CD4-positive, CD25-positive, alpha-beta regulatory T cell (primary cell): ENCODE measurements around the gene ARHGEF39. TPM values are rescaled to one million over a fixed set of nuclear protein-coding genes. Genes with fewer than 3 reads are reported as not detected.
A peak's percentile ranks its signal among the peaks of the same experiment; 100 is the strongest.

Experiments
- ATAC-seq, 2 donors: fragments of 150-1000 bp; cut with Tn5 transposase; one replicate each; pipeline ENCODE4 v1.10.0; 2021; ENCODE audit warnings: low read depth in 2 of 2, moderate number of reproducible peaks in 2 of 2, moderate library complexity in 1 of 2
- DNase-seq, 3 donors: peaks; one replicate each; pipeline versions ENCODE4 v3.0.0 to v3.0.0-alpha.2; 2012 to 2022; ENCODE audit warnings: mixed read lengths in 1 of 3
- H3K27ac ChIP-seq: one replicate; pipeline ENCODE4 v1.7.0; 2013; ENCODE audit warnings: mild to moderate bottlenecking, low read length; ENCODE audit not compliant: insufficient read depth, poor library complexity, severe bottlenecking
- H3K27me3 ChIP-seq: one replicate; pipeline ENCODE4 v1.7.0; 2013; ENCODE audit warnings: low read length; ENCODE audit not compliant: control insufficient read depth, insufficient read depth
- H3K36me3 ChIP-seq: one replicate; pipeline ENCODE4 v1.7.0; 2013; ENCODE audit warnings: mild to moderate bottlenecking, low read length, moderate library complexity; ENCODE audit not compliant: control insufficient read depth, insufficient read depth
- H3K4me1 ChIP-seq: 2 replicates; pipeline ENCODE4 v1.7.0; 2013; ENCODE audit warnings: mild to moderate bottlenecking, low read length; ENCODE audit not compliant: insufficient read depth, control insufficient read depth, poor library complexity, severe bottlenecking
- H3K4me3 ChIP-seq: one replicate; pipeline ENCODE4 v1.7.0; 2013; ENCODE audit warnings: low read depth, mild to moderate bottlenecking, low read length, moderate library complexity
- H3K9me3 ChIP-seq, 2 experiments: 1 replicate in 1 of 2; 2 replicates in 1 of 2; pipeline ENCODE4 v1.7.0; 2013; ENCODE audit warnings: low read length in 2 of 2, mild to moderate bottlenecking in 1 of 2, moderate library complexity in 1 of 2; ENCODE audit not compliant: control insufficient read depth in 2 of 2
- H3K27ac Mint-ChIP-seq, 3 donors: one replicate each; pipeline ENCODE4 v1.8.0; 2020 to 2022; ENCODE audit warnings: mild to moderate bottlenecking in 3 of 3, mixed read lengths in 3 of 3, moderate library complexity in 2 of 3
- H3K27me3 Mint-ChIP-seq: one replicate; pipeline ENCODE4 v1.8.0; 2022; ENCODE audit warnings: mild to moderate bottlenecking, mixed read lengths
- H3K36me3 Mint-ChIP-seq: one replicate; pipeline ENCODE4 v1.8.0; 2020; ENCODE audit warnings: mixed read lengths
- H3K4me1 Mint-ChIP-seq, 4 donors: one replicate each; pipeline ENCODE4 v1.8.0; 2020 to 2022; ENCODE audit warnings: mixed read lengths in 4 of 4, mild to moderate bottlenecking in 1 of 4
- H3K4me3 Mint-ChIP-seq, 4 donors: one replicate each; pipeline ENCODE4 v1.8.0; 2020 to 2022; ENCODE audit warnings: mild to moderate bottlenecking in 4 of 4, mixed read lengths in 4 of 4, moderate library complexity in 3 of 4
- H3K9me3 Mint-ChIP-seq, 7 donors: one replicate each; pipeline ENCODE4 v1.8.0; 2020 to 2022; ENCODE audit warnings: mixed read lengths in 7 of 7, mild to moderate bottlenecking in 3 of 7, moderate library complexity in 2 of 7
- polyA plus RNA-seq, 4 donors: library from polyadenylated mRNA; unstranded; fragments of 300-500 nt; fragmentation: Illumina TruSeq; gene quantifications; one replicate each; pipeline ENCODE4 v1.2.3, GENCODE V29; 2021
- total RNA-seq: library from RNA; stranded (reverse); gene quantifications from one replicate; pipeline ENCODE4 v1.2.3, GENCODE V29; 2022

ARHGEF39 gene
- total and polyA plus RNA-seq, 5 donors from 2014 or later: 0.36 to 0.84 (median 0.44) TPM

GRCh38 chr9:35708146-35708545 is 43.2 kb upstream of the ARHGEF39 start:
- no peak overlapping the region for H3K4me3 Mint-ChIP-seq
- peaks cover 68% of the 10 kb centered on the region for H3K36me3 Mint-ChIP-seq
- Histone ChIP-seq H3K9me3 (no peaks in the 10 kb centered on the region), H3K27me3 (no peaks in the 10 kb centered on the region), H3K27ac (no peak overlapping the region), H3K36me3 (peaks cover 90% of the 10 kb centered on the region), H3K4me1 (no peaks in the 10 kb centered on the region), H3K4me3 (no peak overlapping the region)
- no peaks in the 10 kb centered on the region for H3K4me1 Mint-ChIP-seq
- ATAC-seq (no peak), DNase-seq (no peak)
- peak overlapping the region in 2 of 3 donors; percentile 54 to 86 for H3K27ac Mint-ChIP-seq
- no peaks in the 10 kb centered on the region for H3K9me3 Mint-ChIP-seq
- no peaks in the 10 kb centered on the region for H3K27me3 Mint-ChIP-seq

GRCh38 chr9:35706951-35707350 is 42.0 kb upstream of the ARHGEF39 start:
- no peak overlapping the region for H3K27ac ChIP-seq
- no peak overlapping the region for H3K4me3 Mint-ChIP-seq
- no peak overlapping the region for H3K27ac Mint-ChIP-seq
- ATAC-seq (no peak), DNase-seq (no peak)
- no peak overlapping the region for H3K4me3 ChIP-seq
- H3K36me3 ChIP-seq: peaks cover 91% of the 10 kb centered on the region
- no peaks in the 10 kb centered on the region for H3K27me3 ChIP-seq
- no peaks in the 10 kb centered on the region for H3K9me3 ChIP-seq
- H3K36me3 Mint-ChIP-seq: peaks cover 69% of the 10 kb centered on the region
- no peaks in the 10 kb centered on the region for H3K27me3 Mint-ChIP-seq
- no peaks in the 10 kb centered on the region for H3K4me1 Mint-ChIP-seq
- no peaks in the 10 kb centered on the region for H3K9me3 Mint-ChIP-seq
- H3K4me1 ChIP-seq: no peaks in the 10 kb centered on the region

GRCh38 chr9:35705836-35706430 is 40.9 kb upstream of the ARHGEF39 start:
- H3K4me1 Mint-ChIP-seq: no peaks in the 10 kb centered on the region
- H3K9me3 ChIP-seq: no peaks in the 10 kb centered on the region
- DNase-seq (no peak), ATAC-seq (no peak)
- no peaks in the 10 kb centered on the region for H3K27me3 ChIP-seq
- peaks cover 61% of the 10 kb centered on the region for H3K36me3 Mint-ChIP-seq
- no peak overlapping the region for H3K4me3 ChIP-seq
- H3K27me3 Mint-ChIP-seq: no peaks in the 10 kb centered on the region
- no peaks in the 10 kb centered on the region for H3K9me3 Mint-ChIP-seq
- H3K27ac ChIP-seq: no peak overlapping the region
- H3K4me1 ChIP-seq: no peaks in the 10 kb centered on the region
- H3K4me3 Mint-ChIP-seq: no peak overlapping the region
- peaks cover 90% of the 10 kb centered on the region for H3K36me3 ChIP-seq
- H3K27ac Mint-ChIP-seq: peak overlapping the region in 1 of 3 donors; percentile 38

- peak overlapping the region in 1 of 3 donors; percentile 38 for H3K27ac Mint-ChIP-seq
- H3K4me1 Mint-ChIP-seq: no peaks in the 10 kb centered on the region
- Histone ChIP-seq H3K4me1 (no peaks in the 10 kb centered on the region), H3K9me3 (no peaks in the 10 kb centered on the region), H3K4me3 (no peak overlapping the region), H3K27me3 (no peaks in the 10 kb centered on the region), H3K36me3 (peaks cover 90% of the 10 kb centered on the region), H3K27ac (no peak overlapping the region)
- no peaks in the 10 kb centered on the region for H3K9me3 Mint-ChIP-seq
- DNase-seq (no peak), ATAC-seq (no peak)
- H3K36me3 Mint-ChIP-seq: peaks cover 56% of the 10 kb centered on the region
- no peak overlapping the region for H3K4me3 Mint-ChIP-seq
- no peaks in the 10 kb centered on the region for H3K27me3 Mint-ChIP-seq
These were observed 40.4 kb upstream of the ARHGEF39 start for GRCh38 chr9:35705372-35705771.

GRCh38 chr9:35703906-35704672 is 39.1 kb upstream of the ARHGEF39 start:
- H3K27me3 ChIP-seq: no peaks in the 10 kb centered on the region
- no peaks in the 10 kb centered on the region for H3K9me3 ChIP-seq
- no peaks in the 10 kb centered on the region for H3K4me1 ChIP-seq
- peaks cover 95% of the 10 kb centered on the region for H3K36me3 ChIP-seq
- Mint-ChIP-seq H3K27me3 (no peaks in the 10 kb centered on the region), H3K4me3 (no peak overlapping the region), H3K9me3 (no peaks in the 10 kb centered on the region), H3K36me3 (peaks cover 49% of the 10 kb centered on the region), H3K4me1 (no peaks in the 10 kb centered on the region), H3K27ac (no peak overlapping the region)
- H3K4me3 ChIP-seq: no peak overlapping the region
- no peak overlapping the region for H3K27ac ChIP-seq
- DNase-seq (no peak), ATAC-seq (no peak)

- Histone ChIP-seq H3K27me3 (no peaks in the 10 kb centered on the region), H3K9me3 (no peaks in the 10 kb centered on the region), H3K36me3 (peaks cover 96% of the 10 kb centered on the region), H3K4me3 (no peak overlapping the region), H3K27ac (no peak overlapping the region), H3K4me1 (no peaks in the 10 kb centered on the region)
- H3K4me3 Mint-ChIP-seq: no peak overlapping the region
- no peaks in the 10 kb centered on the region for H3K27me3 Mint-ChIP-seq
- H3K4me1 Mint-ChIP-seq: peaks cover 0 to 2% (median 0%) of the 10 kb centered on the region in 4 donors
- peaks cover 47% of the 10 kb centered on the region for H3K36me3 Mint-ChIP-seq
- ATAC-seq: no peak
- no peak overlapping the region for H3K27ac Mint-ChIP-seq
- no peak for DNase-seq
- no peaks in the 10 kb centered on the region for H3K9me3 Mint-ChIP-seq
These were observed 37.7 kb upstream of the ARHGEF39 start for GRCh38 chr9:35702696-35703095.

- Mint-ChIP-seq H3K9me3 (no peaks in the 10 kb centered on the region), H3K4me1 (peaks cover 0 to 9% (median 7%) of the 10 kb centered on the region in 4 donors), H3K36me3 (peaks cover 42% of the 10 kb centered on the region), H3K27me3 (no peaks in the 10 kb centered on the region), H3K27ac (no peak overlapping the region), H3K4me3 (no peak overlapping the region)
- Histone ChIP-seq H3K4me1 (peaks cover 5% of the 10 kb centered on the region), H3K4me3 (no peak overlapping the region), H3K27me3 (no peaks in the 10 kb centered on the region), H3K9me3 (no peaks in the 10 kb centered on the region), H3K27ac (no peak overlapping the region), H3K36me3 (peaks cover 88% of the 10 kb centered on the region)
- DNase-seq (no peak), ATAC-seq (no peak)
These were observed 35.9 kb upstream of the ARHGEF39 start for GRCh38 chr9:35700942-35701341.

- Histone ChIP-seq H3K4me1 (peaks cover 5% of the 10 kb centered on the region), H3K4me3 (no peak overlapping the region), H3K36me3 (peaks cover 79% of the 10 kb centered on the region), H3K9me3 (no peaks in the 10 kb centered on the region), H3K27me3 (no peaks in the 10 kb centered on the region), H3K27ac (no peak overlapping the region)
- Mint-ChIP-seq H3K27ac (no peak overlapping the region), H3K4me3 (no peak overlapping the region), H3K27me3 (no peaks in the 10 kb centered on the region), H3K4me1 (peaks cover 0 to 9% (median 7%) of the 10 kb centered on the region in 4 donors), H3K9me3 (no peaks in the 10 kb centered on the region), H3K36me3 (peaks cover 35% of the 10 kb centered on the region)
- DNase-seq (no peak), ATAC-seq (no peak)
These were observed 35.0 kb upstream of the ARHGEF39 start for GRCh38 chr9:35700031-35700430.
